Keratinocyte (primary cell): ENCODE results near the gene IRF2BP2.

Source experiments
- CTCF ChIP-seq, 3 experiments: IDR thresholded peaks in 1 of 3; conservative IDR thresholded peaks in 1 of 3; optimal IDR thresholded peaks in 1 of 3; 2 replicates in 2 of 3; 3 replicates in 1 of 3; pipeline versions ENCODE3 to v1.5.1; 2011; ENCODE audit warnings: low read length in 3 of 3, mild to moderate bottlenecking in 3 of 3, moderate library complexity in 2 of 3, control low read depth in 1 of 3, inconsistent platforms in 1 of 3; ENCODE audit not compliant: insufficient read depth in 2 of 3; ENCODE audit errors: extremely low read depth in 1 of 3
- EZH2 ChIP-seq: IDR thresholded peaks from one replicate; pipeline ENCODE4 v1.6.1; 2012; ENCODE audit warnings: inconsistent platforms, mild to moderate bottlenecking, low read length, moderate library complexity

GRCh38 chr1:234626391-234626790 lies 16.4 kb upstream of the IRF2BP2 start:
- TF ChIP-seq CTCF (optimal IDR thresholded peaks at IDR 0.05 in 1 of 3, IDR thresholded peaks at IDR 0.05 in 1 of 3, conservative IDR thresholded peaks at IDR 0.05 in 1 of 3; ENCODE audit: extremely low read depth in 1 of 3, insufficient read depth in 2 of 3, low read length in 3 of 3) (no peak), EZH2 (no peak)
